Neural cell (in vitro differentiated cells): Measurements from ENCODE around the gene IGLON5.

Experiments
- CTCF ChIP-seq: fragments of 450-650 bp; IDR thresholded peaks from 2 replicates; pipeline ENCODE4 v1.5.1; 2014; ENCODE audit warnings: antibody characterized with exemption, mild to moderate bottlenecking, moderate library complexity; ENCODE audit not compliant: poor library complexity, severe bottlenecking
- EP300 ChIP-seq: fragments of 450-650 bp; conservative IDR thresholded peaks from 2 replicates; pipeline ENCODE4 v1.6.1; 2014; ENCODE audit warnings: antibody characterized with exemption, mild to moderate bottlenecking, moderate library complexity; ENCODE audit not compliant: poor library complexity, severe bottlenecking
- EZH2 ChIP-seq: fragments of 200-600, 300-800 bp; shearing (Covaris generic), sonication (generic); IDR thresholded peaks from 2 replicates; pipeline ENCODE4 v1.6.1; 2014; ENCODE audit warnings: antibody characterized with exemption, low read length, borderline replicate concordance, mild to moderate bottlenecking; ENCODE audit not compliant: insufficient read depth, poor library complexity, severe bottlenecking
- MXI1 ChIP-seq: fragments of 450-650 bp; conservative IDR thresholded peaks from 2 replicates; pipeline ENCODE4 v1.6.1; 2014; ENCODE audit warnings: antibody characterized with exemption, mild to moderate bottlenecking; ENCODE audit not compliant: poor library complexity, severe bottlenecking
- POLR2AphosphoS5 ChIP-seq: IDR thresholded peaks from 2 replicates; pipeline ENCODE4 v1.6.1; 2012
- RAD21 ChIP-seq: fragments of 450-650 bp; conservative IDR thresholded peaks from 2 replicates; pipeline ENCODE4 v1.6.1; 2014; ENCODE audit warnings: antibody characterized with exemption, mild to moderate bottlenecking, moderate library complexity
- REST ChIP-seq: IDR thresholded peaks from 2 replicates; pipeline ENCODE4 v1.6.1; 2012; ENCODE audit warnings: borderline replicate concordance
- SMC3 ChIP-seq: fragments of 450-650 bp; conservative IDR thresholded peaks from 2 replicates; pipeline ENCODE4 v1.6.1; 2014; ENCODE audit warnings: antibody characterized with exemption, mild to moderate bottlenecking, moderate library complexity; ENCODE audit not compliant: poor library complexity

GRCh38 chr19:51282335-51282734 lies 29.1 kb upstream of the IGLON5 start:
- TF ChIP-seq RAD21: no peak
- TF ChIP-seq EZH2: no peak
- no peak for TF ChIP-seq CTCF
- no peak for TF ChIP-seq POLR2AphosphoS5
- TF ChIP-seq EP300: no peak
- no peak for TF ChIP-seq REST
- no peak for TF ChIP-seq MXI1
- TF ChIP-seq SMC3: no peak
